SK-N-SH (cell line): ENCODE measurements around the gene NRL. TPM values are rescaled to one million over a fixed set of nuclear protein-coding genes. Genes with fewer than 3 reads are reported as not detected.

Experiments
- polyA plus RNA-seq, 3 experiments: library from polyadenylated mRNA; depleted of rRNA; stranded (reverse); fragments of >200 nt; gene quantifications; 2 replicates each; pipeline ENCODE4 v1.2.3, GENCODE V29; 2012
- small RNA-seq, 7 experiments: library from RNA; depleted of rRNA; stranded (forward); fragments of <200 nt; gene quantifications; one replicate each; pipeline ENCODE3, GENCODE V24; 2012

Gene NRL
- polyA plus RNA-seq, 1 of the 3 experiments (the other 2 are of a cell fraction): 0.76 TPM

Small RNA genes lying within 50 kb of the gene (small RNA-seq; reads per million reads assigned to genes)
- 0 to 223 (median 0) reads per million in 7 experiments for gene RNA5SP383

Other genes with a start within 250 kb of the NRL start
- 42.3 and 50.5 TPM in 2 replicates for gene DHRS4, start 161.2 kb downstream of the NRL start, polyA plus RNA-seq (2012; rRNA removed)
- 12.1 and 14.6 TPM in 2 replicates for gene DHRS4L2, start 126.0 kb downstream of the NRL start, polyA plus RNA-seq (2012; rRNA removed)
- 0.32 and 0.43 TPM in 2 replicates for gene CARMIL3, start 62.9 kb downstream of the NRL start, polyA plus RNA-seq (2012; rRNA removed)
- not detected in 2 replicates for gene CPNE6, start 43.4 kb downstream of the NRL start, polyA plus RNA-seq (2012; rRNA removed)
- 16.2 and 16.6 TPM in 2 replicates for gene PCK2, start 20.6 kb downstream of the NRL start, polyA plus RNA-seq (2012; rRNA removed)
- gene DCAF11, start 172 bp downstream of the NRL start, polyA plus RNA-seq (2012; rRNA removed): 34.6 and 36.7 TPM in 2 replicates
- gene FITM1, start 15.7 kb upstream of the NRL start, polyA plus RNA-seq (2012; rRNA removed): 0.12 TPM in 1 of 2 replicates, not detected in the other
- 154 and 287 TPM in 2 replicates for gene PSME1, start 21.2 kb upstream of the NRL start, polyA plus RNA-seq (2012; rRNA removed)
- gene EMC9, start 26.6 kb upstream of the NRL start, polyA plus RNA-seq (2012; rRNA removed): 14.5 and 19.3 TPM in 2 replicates
- 129 and 147 TPM in 2 replicates for gene PSME2, start 31.7 kb upstream of the NRL start, polyA plus RNA-seq (2012; rRNA removed)
- 19.2 and 20.4 TPM in 2 replicates for gene RNF31, start 32.5 kb upstream of the NRL start, polyA plus RNA-seq (2012; rRNA removed)
- gene IRF9, start 46.3 kb upstream of the NRL start, polyA plus RNA-seq (2012; rRNA removed): 37.6 and 43.6 TPM in 2 replicates
- 13.1 and 23.2 TPM in 2 replicates for gene REC8, start 57.1 kb upstream of the NRL start, polyA plus RNA-seq (2012; rRNA removed)
- 39.7 and 61.3 TPM in 2 replicates for gene IPO4, start 73.9 kb upstream of the NRL start, polyA plus RNA-seq (2012; rRNA removed)
- 48.7 and 54.8 TPM in 2 replicates for gene TM9SF1, start 80.5 kb upstream of the NRL start, polyA plus RNA-seq (2012; rRNA removed)
- 0.05 TPM in 1 of 2 replicates, not detected in the other for gene TSSK4, start 90.7 kb upstream of the NRL start, polyA plus RNA-seq (2012; rRNA removed)
- gene CHMP4A, start 98.5 kb upstream of the NRL start, polyA plus RNA-seq (2012; rRNA removed): 92.4 and 96.1 TPM in 2 replicates
- 36.4 and 36.7 TPM in 2 replicates for gene MDP1, start 101.1 kb upstream of the NRL start, polyA plus RNA-seq (2012; rRNA removed)
- 465 and 534 TPM in 2 replicates for gene NEDD8, start 117.4 kb upstream of the NRL start, polyA plus RNA-seq (2012; rRNA removed)
- 97.0 and 149 TPM in 2 replicates for gene GMPR2, start 118.0 kb upstream of the NRL start, polyA plus RNA-seq (2012; rRNA removed)
- 38.3 and 42.2 TPM in 2 replicates for gene TINF2, start 127.7 kb upstream of the NRL start, polyA plus RNA-seq (2012; rRNA removed)
- 2.7 and 3.0 TPM in 2 replicates for gene TGM1, start 148.2 kb upstream of the NRL start, polyA plus RNA-seq (2012; rRNA removed)
- gene RABGGTA, start 156.6 kb upstream of the NRL start, polyA plus RNA-seq (2012; rRNA removed): 54.9 and 59.4 TPM in 2 replicates
- gene DHRS1, start 184.8 kb upstream of the NRL start, polyA plus RNA-seq (2012; rRNA removed): 65.4 and 71.7 TPM in 2 replicates
- 11.9 and 17.2 TPM in 2 replicates for gene NOP9, start 184.9 kb upstream of the NRL start, polyA plus RNA-seq (2012; rRNA removed)
- gene CIDEB, start 193.0 kb upstream of the NRL start, polyA plus RNA-seq (2012; rRNA removed): 0.03 and 0.05 TPM in 2 replicates
- gene LTB4R2, start 195.2 kb upstream of the NRL start, polyA plus RNA-seq (2012; rRNA removed): 8.2 and 12.2 TPM in 2 replicates
- gene LTB4R, start 196.6 kb upstream of the NRL start, polyA plus RNA-seq (2012; rRNA removed): 11.9 and 14.0 TPM in 2 replicates
- gene ADCY4, start 220.1 kb upstream of the NRL start, polyA plus RNA-seq (2012; rRNA removed): 0.03 and 0.08 TPM in 2 replicates
- not detected in 2 replicates for gene RIPK3, start 225.0 kb upstream of the NRL start, polyA plus RNA-seq (2012; rRNA removed)